Astrocyte (in vitro differentiated cells and primary cell): ENCODE results near the gene CHRNA4. TPM values are rescaled to one million over a fixed set of nuclear protein-coding genes. Genes with fewer than 3 reads are reported as not detected.

Source experiments
- DNase-seq: peaks from one replicate; pipeline ENCODE4 v3.0.0-alpha.2; 2010; ENCODE audit warnings: low read depth
- FAIRE-seq: peaks from 2 replicates; lab custom pipeline; 2011; peaks lifted over from hg19 to GRCh38; lab: Jason Lieb, UNC
- H2AFZ ChIP-seq: 2 replicates; pipeline ENCODE4 v1.6.0; 2012; ENCODE audit warnings: low read depth, low read length, inconsistent platforms
- H3K27ac ChIP-seq: 2 replicates; pipeline ENCODE4 v1.5.1; 2011; ENCODE audit warnings: low read depth, low read length, inconsistent platforms
- H3K27me3 ChIP-seq: 2 replicates; pipeline ENCODE4 v1.6.0; 2011; ENCODE audit warnings: low read length, inconsistent platforms; ENCODE audit not compliant: insufficient read depth
- H3K36me3 ChIP-seq: 2 replicates; pipeline ENCODE4 v1.5.1; 2011; ENCODE audit warnings: low read length, inconsistent platforms; ENCODE audit not compliant: insufficient read depth
- H3K4me1 ChIP-seq: 2 replicates; pipeline ENCODE4 v1.5.1; 2011; ENCODE audit warnings: low read length, inconsistent platforms; ENCODE audit not compliant: insufficient read depth
- H3K4me2 ChIP-seq: 2 replicates; pipeline ENCODE4 v1.6.0; 2012; ENCODE audit warnings: low read length, inconsistent platforms
- H3K4me3 ChIP-seq: 2 replicates; pipeline ENCODE4 v1.5.1; 2011; ENCODE audit warnings: low read depth, mild to moderate bottlenecking, low read length, inconsistent platforms; ENCODE audit not compliant: insufficient read depth
- H3K79me2 ChIP-seq: 2 replicates; pipeline ENCODE4 v1.6.0; 2012; ENCODE audit warnings: mild to moderate bottlenecking, low read length, inconsistent platforms; ENCODE audit not compliant: insufficient read depth
- H3K9ac ChIP-seq: 2 replicates; pipeline ENCODE4 v1.6.0; 2012; ENCODE audit warnings: mild to moderate bottlenecking, low read length, inconsistent platforms
- H3K9me3 ChIP-seq: 2 replicates; pipeline ENCODE4 v1.5.1; 2012; ENCODE audit warnings: low read depth, mild to moderate bottlenecking, low read length, inconsistent platforms; ENCODE audit not compliant: insufficient read depth
- H4K20me1 ChIP-seq: 2 replicates; pipeline ENCODE4 v1.6.0; 2012; ENCODE audit warnings: low read length, inconsistent platforms; ENCODE audit not compliant: insufficient read depth
- H3K27ac Mint-ChIP-seq: one replicate; pipeline ENCODE4 v1.8.0; 2021; ENCODE audit warnings: mild to moderate bottlenecking, mixed read lengths; ENCODE audit not compliant: unreplicated experiment
- H3K27me3 Mint-ChIP-seq: one replicate; pipeline ENCODE4 v1.8.0; 2021; ENCODE audit warnings: low read depth, mixed read lengths; ENCODE audit not compliant: unreplicated experiment
- H3K36me3 Mint-ChIP-seq: one replicate; pipeline ENCODE4 v1.8.0; 2021; ENCODE audit warnings: low read depth, mixed read lengths; ENCODE audit not compliant: unreplicated experiment
- H3K4me1 Mint-ChIP-seq: one replicate; pipeline ENCODE4 v1.8.0; 2021; ENCODE audit warnings: low read depth, mixed read lengths; ENCODE audit not compliant: unreplicated experiment
- H3K4me3 Mint-ChIP-seq: one replicate; pipeline ENCODE4 v1.8.0; 2021; ENCODE audit warnings: mild to moderate bottlenecking, moderate library complexity, mixed read lengths; ENCODE audit not compliant: unreplicated experiment
- H3K9me3 Mint-ChIP-seq: one replicate; pipeline ENCODE4 v1.8.0; 2021; ENCODE audit warnings: mild to moderate bottlenecking, mixed read lengths; ENCODE audit not compliant: unreplicated experiment
- EZH2 ChIP-seq: IDR thresholded peaks from 2 replicates; pipeline ENCODE4 v1.6.1; 2012; ENCODE audit warnings: mild to moderate bottlenecking, low read length, inconsistent platforms; ENCODE audit not compliant: insufficient read depth
- total RNA-seq: library from RNA; stranded (reverse); gene quantifications from 2 replicates; pipeline ENCODE4 v1.2.1, GENCODE V29; 2021
- TF ChIP-seq, protein P1 (sequence below): IDR thresholded peaks from 2 replicates; pipeline ENCODE4 v1.5.1; 2011; ENCODE audit warnings: low read depth, mild to moderate bottlenecking, inconsistent platforms, low read length, moderate library complexity; ENCODE audit not compliant: insufficient read depth

CHRNA4 gene
- total RNA-seq, 1 donor from 2014 or later, result 1.8 TPM

DNA sequence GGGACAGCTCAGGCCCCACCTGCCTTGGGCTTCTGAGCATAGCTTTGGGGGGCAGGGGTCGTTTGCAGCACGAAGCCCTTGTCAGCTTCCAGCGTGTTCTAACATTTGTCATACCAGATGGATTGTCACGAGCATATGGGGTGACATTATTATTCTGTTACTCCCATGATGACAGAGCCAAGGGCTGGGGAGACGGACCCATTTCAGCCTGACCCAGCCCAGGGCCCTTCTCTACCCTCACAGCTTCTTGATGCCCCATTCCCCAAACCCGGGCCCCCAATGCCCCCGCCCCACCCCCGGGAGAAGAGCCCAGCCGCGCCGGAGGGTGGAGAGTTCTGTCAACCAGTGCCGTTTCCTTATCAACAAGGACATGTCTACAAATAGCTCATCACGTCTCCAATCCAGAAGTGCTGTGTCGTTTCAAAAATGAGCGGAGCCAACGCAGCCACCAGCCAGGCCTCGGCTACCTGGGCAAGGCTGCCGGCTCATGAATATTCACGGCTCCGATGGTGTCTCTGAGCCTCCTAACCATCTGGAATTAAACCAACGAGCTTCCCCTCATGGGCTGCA is 9.6 kb upstream of the CHRNA4 start:
- Mint-ChIP-seq H3K27ac (no peak overlapping the region), H3K4me1 (no peaks in the 10 kb centered on the region), H3K9me3 (no peaks in the 10 kb centered on the region), H3K27me3 (peaks cover 39% of the 10 kb centered on the region), H3K36me3 (no peaks in the 10 kb centered on the region), H3K4me3 (no peak overlapping the region)
- H3K36me3 ChIP-seq, result no peaks in the 10 kb centered on the region
- peaks cover 2% of the 10 kb centered on the region for H3K27me3 ChIP-seq
- no peak overlapping the region for H3K27ac ChIP-seq
- TF ChIP-seq EZH2, result no peak
- TF ChIP-seq, protein P1, sequence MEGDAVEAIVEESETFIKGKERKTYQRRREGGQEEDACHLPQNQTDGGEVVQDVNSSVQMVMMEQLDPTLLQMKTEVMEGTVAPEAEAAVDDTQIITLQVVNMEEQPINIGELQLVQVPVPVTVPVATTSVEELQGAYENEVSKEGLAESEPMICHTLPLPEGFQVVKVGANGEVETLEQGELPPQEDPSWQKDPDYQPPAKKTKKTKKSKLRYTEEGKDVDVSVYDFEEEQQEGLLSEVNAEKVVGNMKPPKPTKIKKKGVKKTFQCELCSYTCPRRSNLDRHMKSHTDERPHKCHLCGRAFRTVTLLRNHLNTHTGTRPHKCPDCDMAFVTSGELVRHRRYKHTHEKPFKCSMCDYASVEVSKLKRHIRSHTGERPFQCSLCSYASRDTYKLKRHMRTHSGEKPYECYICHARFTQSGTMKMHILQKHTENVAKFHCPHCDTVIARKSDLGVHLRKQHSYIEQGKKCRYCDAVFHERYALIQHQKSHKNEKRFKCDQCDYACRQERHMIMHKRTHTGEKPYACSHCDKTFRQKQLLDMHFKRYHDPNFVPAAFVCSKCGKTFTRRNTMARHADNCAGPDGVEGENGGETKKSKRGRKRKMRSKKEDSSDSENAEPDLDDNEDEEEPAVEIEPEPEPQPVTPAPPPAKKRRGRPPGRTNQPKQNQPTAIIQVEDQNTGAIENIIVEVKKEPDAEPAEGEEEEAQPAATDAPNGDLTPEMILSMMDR, result no peak
- no peak overlapping the region for H3K4me3 ChIP-seq
- H3K9me3 ChIP-seq, result no peaks in the 10 kb centered on the region
- DNase-seq (no peak), FAIRE-seq (no peak)
- no peaks in the 10 kb centered on the region for H4K20me1 ChIP-seq
- no peak overlapping the region for H3K9ac ChIP-seq
- no peaks in the 10 kb centered on the region for H3K4me1 ChIP-seq
- H2AFZ ChIP-seq, result no peak overlapping the region
- H3K79me2 ChIP-seq, result no peaks in the 10 kb centered on the region
- no peak overlapping the region for H3K4me2 ChIP-seq

DNA sequence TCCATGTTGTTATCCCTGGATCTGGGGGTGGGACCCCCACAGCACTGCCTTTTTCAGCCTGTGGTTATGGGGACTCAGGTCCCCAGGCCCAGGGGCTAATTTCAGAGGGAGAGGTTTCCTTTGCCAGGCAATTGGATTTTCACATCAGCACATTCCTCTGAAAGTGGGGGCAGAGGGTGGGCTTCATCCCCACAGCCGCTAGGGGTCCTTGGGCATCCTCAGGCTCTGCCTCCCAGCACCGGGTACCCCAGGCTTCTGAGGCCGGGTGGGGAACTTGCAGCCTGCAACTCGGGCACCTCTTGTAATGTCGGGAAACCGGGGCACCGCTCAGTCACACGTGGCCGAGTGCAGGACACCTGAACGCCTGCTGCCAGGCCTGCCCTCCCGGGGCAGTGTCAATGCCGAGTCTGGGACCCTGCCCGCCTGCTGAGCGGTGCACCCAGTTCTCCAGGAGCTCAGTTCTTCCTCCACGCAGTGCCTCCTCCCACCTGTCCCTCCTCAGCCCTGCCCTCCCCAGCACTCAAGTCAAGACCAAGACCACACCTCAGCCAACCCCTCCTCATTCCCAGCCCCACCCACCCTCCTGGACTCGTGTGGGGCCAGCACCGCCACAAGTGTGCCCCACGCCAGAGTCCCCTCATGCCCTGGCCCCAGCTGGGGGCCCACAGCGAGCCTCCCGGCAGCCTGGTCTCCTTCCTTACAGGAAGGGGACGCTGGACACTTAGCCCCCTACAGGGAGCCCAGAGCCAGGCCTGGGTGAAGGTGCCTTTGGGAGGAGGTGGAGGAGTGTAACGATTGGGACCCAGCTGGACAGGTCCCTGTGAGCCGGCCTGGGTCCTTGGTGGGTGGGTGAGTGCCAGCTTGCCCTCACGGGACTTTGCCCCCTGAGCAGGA is 8.8 kb upstream of the CHRNA4 start:
- Histone ChIP-seq H3K4me2 (no peak overlapping the region), H3K9me3 (no peaks in the 10 kb centered on the region), H3K27me3 (peaks cover 2% of the 10 kb centered on the region), H3K36me3 (no peaks in the 10 kb centered on the region), H3K27ac (no peak overlapping the region), H3K9ac (no peak overlapping the region), H4K20me1 (no peaks in the 10 kb centered on the region), H3K79me2 (no peaks in the 10 kb centered on the region), H3K4me1 (no peaks in the 10 kb centered on the region), H3K4me3 (no peak overlapping the region), H2AFZ (no peak overlapping the region)
- no peak for FAIRE-seq
- Mint-ChIP-seq H3K27me3 (peaks cover 43% of the 10 kb centered on the region), H3K27ac (no peak overlapping the region), H3K36me3 (no peaks in the 10 kb centered on the region), H3K4me3 (no peak overlapping the region), H3K4me1 (no peaks in the 10 kb centered on the region), H3K9me3 (no peaks in the 10 kb centered on the region)
- TF ChIP-seq, protein P1, result no peak
- no peak for TF ChIP-seq EZH2
- DNase-seq, result no peak
